ENCODE results near the gene PTGR1.

The PTGR1 gene

GRCh38 chr9:111599092-111599954, at the start of gene PTGR1:
TSS of gene PTGR1 (minus strand) at chr9:111599647. CDS start at chr9:111597422, 2,225 bp downstream.
- Histone ChIP-seq H3K27ac (ENCODE audit: low read length) (no peak within 1 kb of the TSS), H3K27me3 (ENCODE audit: low read depth, low read length) (no peaks in the 10 kb centered on the region), H3K4me2 (ENCODE audit: low read length) (peak within 1 kb of the TSS; percentile 99), H3K9ac (ENCODE audit: low read length) (no peak within 1 kb of the TSS), H4K20me1 (ENCODE audit: insufficient read depth, low read length) (no peaks in the 10 kb centered on the region), H2AFZ (ENCODE audit: low read depth, low read length) (no peak within 1 kb of the TSS), H3K4me1 (ENCODE audit: low read length) (no peaks in the 10 kb centered on the region), H3K4me3 (ENCODE audit: low read length) (peak within 1 kb of the TSS; percentile 89), H3K9me3 (ENCODE audit: insufficient read depth, low read length) (no peaks in the 10 kb centered on the region), H3K36me3 (replicated peaks; ENCODE audit: low read depth, low read length) (no peaks in the 10 kb centered on the region), H3K79me2 (ENCODE audit: low read length) (no peaks in the 10 kb centered on the region)
- TF ChIP-seq CTCF (IDR thresholded peaks at IDR 0.05; ENCODE audit: low read depth, low read length) (no peak), EZH2phosphoT487 (IDR thresholded peaks at IDR 0.05; ENCODE audit: low read depth) (no peak)

- Histone ChIP-seq H3K9me3 (ENCODE audit: insufficient read depth, low read length) (no peaks in the 10 kb centered on the region), H4K20me1 (ENCODE audit: insufficient read depth, low read length) (peaks cover 6% of the 10 kb centered on the region; the same call in 1 of the 2 replicates), H3K36me3 (replicated peaks; ENCODE audit: low read depth, low read length) (peaks cover 40% of the 10 kb centered on the region), H3K27me3 (ENCODE audit: low read depth, low read length) (no peaks in the 10 kb centered on the region), H3K4me3 (ENCODE audit: low read length) (no peak overlapping the region), H3K79me2 (ENCODE audit: low read length) (peaks cover 15% of the 10 kb centered on the region), H3K27ac (ENCODE audit: low read length) (no peak overlapping the region), H3K9ac (ENCODE audit: low read length) (no peak overlapping the region), H3K4me2 (ENCODE audit: low read length) (no peak overlapping the region), H2AFZ (ENCODE audit: low read depth, low read length) (no peak overlapping the region), H3K4me1 (ENCODE audit: low read length) (no peaks in the 10 kb centered on the region)
- TF ChIP-seq EZH2phosphoT487 (IDR thresholded peaks at IDR 0.05; ENCODE audit: low read depth) (no peak), CTCF (IDR thresholded peaks at IDR 0.05; ENCODE audit: low read depth, low read length) (no peak)
Measured at GRCh38 chr9:111649016-111649415, 49.6 kb upstream of the PTGR1 start.

GRCh38 chr9:111648066-111648465, 48.6 kb upstream of the PTGR1 start:
- Histone ChIP-seq H3K36me3 (replicated peaks; ENCODE audit: low read depth, low read length) (peaks cover 38% of the 10 kb centered on the region), H3K9ac (ENCODE audit: low read length) (no peak overlapping the region), H3K27me3 (ENCODE audit: low read depth, low read length) (no peaks in the 10 kb centered on the region), H3K9me3 (ENCODE audit: insufficient read depth, low read length) (no peaks in the 10 kb centered on the region), H4K20me1 (ENCODE audit: insufficient read depth, low read length) (peaks cover 9% of the 10 kb centered on the region), H3K27ac (ENCODE audit: low read length) (no peak overlapping the region), H3K4me2 (ENCODE audit: low read length) (no peak overlapping the region), H2AFZ (ENCODE audit: low read depth, low read length) (no peak overlapping the region), H3K4me3 (ENCODE audit: low read length) (no peak overlapping the region), H3K79me2 (ENCODE audit: low read length) (peaks cover 25% of the 10 kb centered on the region), H3K4me1 (ENCODE audit: low read length) (no peaks in the 10 kb centered on the region)
- TF ChIP-seq CTCF (IDR thresholded peaks at IDR 0.05; ENCODE audit: low read depth, low read length): no peak

GRCh38 chr9:111646417-111646816, 47.0 kb upstream of the PTGR1 start:
- no peak overlapping the region for H3K27ac ChIP-seq (ENCODE audit: low read length)
- no peaks in the 10 kb centered on the region for H3K4me1 ChIP-seq (ENCODE audit: low read length)
- H3K9me3 ChIP-seq (ENCODE audit: insufficient read depth, low read length): no peaks in the 10 kb centered on the region
- no peak overlapping the region for H3K9ac ChIP-seq (ENCODE audit: low read length)
- H3K79me2 ChIP-seq (ENCODE audit: low read length): peaks cover 30% of the 10 kb centered on the region
- no peak overlapping the region for H3K4me3 ChIP-seq (ENCODE audit: low read length)
- no peak overlapping the region for H2AFZ ChIP-seq (ENCODE audit: low read depth, low read length)
- H4K20me1 ChIP-seq (ENCODE audit: insufficient read depth, low read length): peaks cover 14% of the 10 kb centered on the region
- TF ChIP-seq CTCF (IDR thresholded peaks at IDR 0.05; ENCODE audit: low read depth, low read length) (no peak), EZH2phosphoT487 (IDR thresholded peaks at IDR 0.05; ENCODE audit: low read depth) (no peak)
- H3K4me2 ChIP-seq (ENCODE audit: low read length): no peak overlapping the region
- H3K36me3 ChIP-seq (replicated peaks; ENCODE audit: low read depth, low read length): peaks cover 41% of the 10 kb centered on the region
- no peaks in the 10 kb centered on the region for H3K27me3 ChIP-seq (ENCODE audit: low read depth, low read length)

Data from OCI-LY3 (cell line).